GM12878 (cell line): ENCODE data around the gene AZGP1. TPM values are rescaled to one million over a fixed set of nuclear protein-coding genes. Genes with fewer than 3 reads are reported as not detected.

Experiments
- ATAC-seq: fragments of 200-7000 bp; cut with Tn5 transposase; 3 replicates; pipeline ENCODE4 v1.9.1; 2020; ENCODE audit warnings: mild to moderate bottlenecking, moderate library complexity
- BruUV-seq: library from RNA; stranded (reverse); fragments of 400-500 nt; replicated peaks from 2 replicates; lab custom pipeline; 2021; lab: Mats Ljungman, UMichigan
- CTCF ChIA-PET: fragments of 300-600 bp; sonication (Branson Sonifier 250); formaldehyde crosslinking; extraction: SDS; loops from one replicate; lab custom pipeline; 2021; ENCODE audit warnings: inconsistent platforms; lab: Yijun Ruan, JAX
- POLR2A ChIA-PET: fragments of 350-600 bp; formaldehyde crosslinking; extraction: SDS; loops from one replicate; lab custom pipeline; 2021; ENCODE audit warnings: inconsistent platforms; lab: Charles Lee
- RAD21 ChIA-PET: fragments of 300-600 bp; sonication (Branson Sonifier 250); formaldehyde crosslinking; loops from one replicate; lab custom pipeline; 2023; ENCODE audit warnings: antibody characterized with exemption; ENCODE audit not compliant: unreplicated experiment; lab: Charles Lee
- SMC1A ChIA-PET: fragments of 300-600 bp; sonication (Branson Sonifier 250); formaldehyde crosslinking; loops from one replicate; lab custom pipeline; 2023; ENCODE audit not compliant: unreplicated experiment, uncharacterized antibody; lab: Charles Lee
- DNase-seq: peaks from one replicate; pipeline ENCODE4 v3.0.0-alpha.2; 2011; ENCODE audit warnings: low read depth, low spot score
- FAIRE-seq: peaks from 3 replicates; lab custom pipeline; 2011; peaks lifted over from hg19 to GRCh38; lab: Jason Lieb, UNC
- H2AFZ ChIP-seq: 2 replicates; pipeline ENCODE4 v1.6.0; 2011; ENCODE audit warnings: low read depth, low read length, control low read depth; ENCODE audit not compliant: control insufficient read depth
- H3K27ac ChIP-seq: 2 replicates; pipeline ENCODE4 v1.5.1; 2011; ENCODE audit warnings: control low read depth; ENCODE audit not compliant: control insufficient read depth, insufficient read depth
- H3K27me3 ChIP-seq, 2 experiments: replicated peaks in 1 of 2; 2 replicates each; pipeline versions ENCODE4 v1.6.0 to v1.6.1; 2011; ENCODE audit warnings: low read length in 1 of 2; ENCODE audit not compliant: control insufficient read depth in 2 of 2, insufficient read depth in 2 of 2
- H3K36me3 ChIP-seq, 2 experiments: 2 replicates each; pipeline ENCODE4 v1.5.1; 2011; ENCODE audit warnings: low read length in 1 of 2; ENCODE audit not compliant: control insufficient read depth in 2 of 2, insufficient read depth in 2 of 2
- H3K4me1 ChIP-seq: 2 replicates; pipeline ENCODE4 v1.6.1; 2011; ENCODE audit warnings: mild to moderate bottlenecking, low read length, moderate library complexity, mixed read lengths; ENCODE audit not compliant: control insufficient read depth, insufficient read depth
- H3K4me2 ChIP-seq: 2 replicates; pipeline ENCODE4 v1.6.0; 2011; ENCODE audit warnings: control low read depth; ENCODE audit not compliant: control insufficient read depth, insufficient read depth
- H3K4me3 ChIP-seq: fragments of 200-600 bp; sonication (generic); 2 replicates; pipeline ENCODE4 v1.5.1; 2016
- H3K79me2 ChIP-seq: 2 replicates; pipeline ENCODE4 v1.6.0; 2011; ENCODE audit warnings: low read length; ENCODE audit not compliant: control insufficient read depth, insufficient read depth
- H3K9ac ChIP-seq: 2 replicates; pipeline ENCODE4 v1.8.0; 2011; ENCODE audit warnings: low read length, control low read depth, mixed read lengths; ENCODE audit not compliant: control insufficient read depth, insufficient read depth
- H3K9me3 ChIP-seq: replicated peaks from 3 replicates; pipeline ENCODE4 v1.5.1; 2011; ENCODE audit warnings: mild to moderate bottlenecking, low read length; ENCODE audit not compliant: control insufficient read depth, insufficient read depth
- H4K20me1 ChIP-seq: 2 replicates; pipeline ENCODE4 v1.6.0; 2011; ENCODE audit not compliant: control insufficient read depth, insufficient read depth
- ELK1 ChIP-seq: IDR thresholded peaks from 2 replicates; pipeline ENCODE4 v1.6.1; 2012; ENCODE audit warnings: low read depth, low read length, improper control_type of control experiment
- FOXK2 ChIP-seq: fragments of 450-650 bp; IDR thresholded peaks from 2 replicates; pipeline ENCODE4 v1.6.1; 2017; ENCODE audit warnings: mild to moderate bottlenecking, moderate library complexity
- JUND ChIP-seq: IDR thresholded peaks from 2 replicates; pipeline ENCODE4 v1.6.1; 2012; ENCODE audit warnings: low read depth, mild to moderate bottlenecking, low read length, improper control_type of control experiment, moderate library complexity
- PML ChIP-seq: IDR thresholded peaks from 2 replicates; pipeline ENCODE4 v1.6.1; 2012; ENCODE audit warnings: low read length, inconsistent platforms
- POLR2A ChIP-seq: IDR thresholded peaks from 2 replicates; pipeline ENCODE4 v1.6.1; 2011; ENCODE audit warnings: low read depth, mild to moderate bottlenecking, low read length
- PRDM15 ChIP-seq: fragments of 450-650 bp; formaldehyde crosslinking; IDR thresholded peaks from 2 replicates; pipeline ENCODE4 v1.4.0; 2020; ENCODE audit warnings: mild to moderate bottlenecking, moderate library complexity
- RB1 ChIP-seq: fragments of 450-650 bp; formaldehyde crosslinking; IDR thresholded peaks from 2 replicates; pipeline ENCODE4 v1.6.1; 2017; ENCODE audit warnings: mild to moderate bottlenecking, borderline replicate concordance
- RELB ChIP-seq: fragments of 450-650 bp; IDR thresholded peaks from 2 replicates; pipeline ENCODE4 v1.6.1; 2017; ENCODE audit warnings: low read depth, mild to moderate bottlenecking, moderate library complexity
- in situ Hi-C: fragments of 300-500 bp; cut with MboI; formaldehyde crosslinking; loops from 9 replicates; pipeline ENCODE4 v1.14.3; 2018; ENCODE audit warnings: mixed read lengths
- intact Hi-C: fragments of 100-400 bp; cut with micrococcal nuclease; formaldehyde crosslinking; loops from one replicate; pipeline ENCODE4 v1.14.2; 2022; ENCODE audit not compliant: unreplicated experiment
- polyA plus RNA-seq, 11 experiments: library from polyadenylated mRNA; depleted of rRNA in 4 of 11; unstranded in 6 of 11; stranded (reverse) in 5 of 11; fragments of >200 nt; fragmentation: Nextera tagmentation in 4 of 11; fragmentation: Illumina TruSeq in 1 of 11; extraction: Ambion mirVana in 4 of 11; extraction: Trizol in 1 of 11; gene quantifications; 1 replicate in 1 of 11; 2 replicates in 10 of 11; pipeline versions ENCODE4 v1.2.1 to v1.2.3, GENCODE V29; 2011 to 2016; ENCODE audit warnings: inconsistent platforms in 2 of 11, missing spikeins in 2 of 11, low read depth in 1 of 11
- total RNA-seq, 4 experiments: library from RNA; depleted of rRNA in 3 of 4; stranded (reverse); fragments of >200 nt in 3 of 4; fragmentation: Illumina TruSeq in 1 of 4; extraction: Trizol in 1 of 4; gene quantifications; 2 replicates each; pipeline versions ENCODE4 v1.2.1 to v1.2.3, GENCODE V29; 2013 to 2021
- TF ChIP-seq, protein P1 (sequence below): fragments of 150-350 bp; IDR thresholded peaks from 2 replicates; pipeline ENCODE4 v1.6.1; 2016; ENCODE audit warnings: low read depth, low read length
- TF ChIP-seq, protein P2 (sequence below): IDR thresholded peaks from 2 replicates; pipeline ENCODE4 v1.6.1; 2012; ENCODE audit warnings: low read length, inconsistent platforms

Gene AZGP1
- total and polyA plus RNA-seq, 10 of the 15 experiments (the other 5 are each of a cell fraction or from before 2014, with no cell fraction given): 0.18 to 0.64 (median 0.29) TPM; not detected in 5

DNA sequence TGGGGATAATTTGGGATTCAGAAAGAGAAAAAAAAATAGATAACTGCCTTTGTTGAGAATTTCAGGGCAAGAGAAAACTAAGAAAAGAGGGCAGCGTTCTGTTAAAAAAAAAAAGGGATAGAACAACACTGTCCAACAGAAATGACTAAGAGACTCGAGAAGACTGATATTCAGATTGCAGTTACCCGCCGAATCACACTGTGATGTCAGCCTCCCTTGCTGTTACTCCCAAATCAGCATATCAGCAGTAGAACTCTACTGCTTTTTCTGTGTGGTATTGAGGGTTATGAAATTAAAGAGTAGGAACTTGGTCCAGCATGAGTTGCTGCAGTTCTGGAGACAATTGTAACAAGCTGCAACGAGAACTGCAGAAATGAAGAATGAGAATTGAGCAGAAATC, 48.3 kb downstream of the AZGP1 start (continued):
- TF ChIP-seq PML (no peak), FOXK2 (no peak), ELK1 (no peak), JUND (no peak), POLR2A (no peak), RELB (no peak)

DNA sequence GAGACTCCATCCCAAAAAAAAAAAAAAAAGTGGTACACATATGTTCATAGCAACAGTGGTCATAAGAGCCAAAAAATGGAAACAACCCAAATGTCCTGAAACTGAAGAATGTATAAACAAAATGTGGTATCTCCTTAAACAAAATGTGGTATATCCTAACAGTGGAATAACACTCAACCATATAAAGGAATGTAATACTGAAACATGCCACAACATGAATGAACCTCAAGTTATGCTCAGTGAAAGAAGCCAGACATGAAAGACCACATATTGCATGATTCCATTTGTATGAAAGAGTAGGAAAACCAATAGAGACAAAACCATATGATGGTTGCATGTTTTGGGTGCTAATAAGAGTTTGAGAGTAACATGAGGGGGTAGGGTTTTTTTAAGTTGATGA, 49.5 kb downstream of the AZGP1 start:
- Histone ChIP-seq H3K27ac (no peak overlapping the region), H3K36me3 (no peaks in the 10 kb centered on the region), H3K79me2 (no peaks in the 10 kb centered on the region), H2AFZ (no peak overlapping the region), H3K4me1 (no peaks in the 10 kb centered on the region), H3K9me3 (no peaks in the 10 kb centered on the region), H3K4me2 (no peak overlapping the region), H3K27me3 (peaks cover 4% of the 10 kb centered on the region in 2 experiments; a peak in 3 of 4 replicates), H3K9ac (no peak overlapping the region), H4K20me1 (no peaks in the 10 kb centered on the region), H3K4me3 (no peak overlapping the region)
- ChIA-PET SMC1A (no interaction called here), POLR2A (no interaction called here), CTCF (interaction anchor here (1.0 kb wide), 1 partner anchor 11 kb away, joined by 3 read pairs; no protein-coding TSS in a partner anchor), RAD21 (no interaction called here)
- TF ChIP-seq RB1 (no peak), PRDM15 (no peak)
- TF ChIP-seq, protein P1, sequence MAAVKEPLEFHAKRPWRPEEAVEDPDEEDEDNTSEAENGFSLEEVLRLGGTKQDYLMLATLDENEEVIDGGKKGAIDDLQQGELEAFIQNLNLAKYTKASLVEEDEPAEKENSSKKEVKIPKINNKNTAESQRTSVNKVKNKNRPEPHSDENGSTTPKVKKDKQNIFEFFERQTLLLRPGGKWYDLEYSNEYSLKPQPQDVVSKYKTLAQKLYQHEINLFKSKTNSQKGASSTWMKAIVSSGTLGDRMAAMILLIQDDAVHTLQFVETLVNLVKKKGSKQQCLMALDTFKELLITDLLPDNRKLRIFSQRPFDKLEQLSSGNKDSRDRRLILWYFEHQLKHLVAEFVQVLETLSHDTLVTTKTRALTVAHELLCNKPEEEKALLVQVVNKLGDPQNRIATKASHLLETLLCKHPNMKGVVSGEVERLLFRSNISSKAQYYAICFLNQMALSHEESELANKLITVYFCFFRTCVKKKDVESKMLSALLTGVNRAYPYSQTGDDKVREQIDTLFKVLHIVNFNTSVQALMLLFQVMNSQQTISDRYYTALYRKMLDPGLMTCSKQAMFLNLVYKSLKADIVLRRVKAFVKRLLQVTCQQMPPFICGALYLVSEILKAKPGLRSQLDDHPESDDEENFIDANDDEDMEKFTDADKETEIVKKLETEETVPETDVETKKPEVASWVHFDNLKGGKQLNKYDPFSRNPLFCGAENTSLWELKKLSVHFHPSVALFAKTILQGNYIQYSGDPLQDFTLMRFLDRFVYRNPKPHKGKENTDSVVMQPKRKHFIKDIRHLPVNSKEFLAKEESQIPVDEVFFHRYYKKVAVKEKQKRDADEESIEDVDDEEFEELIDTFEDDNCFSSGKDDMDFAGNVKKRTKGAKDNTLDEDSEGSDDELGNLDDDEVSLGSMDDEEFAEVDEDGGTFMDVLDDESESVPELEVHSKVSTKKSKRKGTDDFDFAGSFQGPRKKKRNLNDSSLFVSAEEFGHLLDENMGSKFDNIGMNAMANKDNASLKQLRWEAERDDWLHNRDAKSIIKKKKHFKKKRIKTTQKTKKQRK: no peak
- TF ChIP-seq, protein P2, sequence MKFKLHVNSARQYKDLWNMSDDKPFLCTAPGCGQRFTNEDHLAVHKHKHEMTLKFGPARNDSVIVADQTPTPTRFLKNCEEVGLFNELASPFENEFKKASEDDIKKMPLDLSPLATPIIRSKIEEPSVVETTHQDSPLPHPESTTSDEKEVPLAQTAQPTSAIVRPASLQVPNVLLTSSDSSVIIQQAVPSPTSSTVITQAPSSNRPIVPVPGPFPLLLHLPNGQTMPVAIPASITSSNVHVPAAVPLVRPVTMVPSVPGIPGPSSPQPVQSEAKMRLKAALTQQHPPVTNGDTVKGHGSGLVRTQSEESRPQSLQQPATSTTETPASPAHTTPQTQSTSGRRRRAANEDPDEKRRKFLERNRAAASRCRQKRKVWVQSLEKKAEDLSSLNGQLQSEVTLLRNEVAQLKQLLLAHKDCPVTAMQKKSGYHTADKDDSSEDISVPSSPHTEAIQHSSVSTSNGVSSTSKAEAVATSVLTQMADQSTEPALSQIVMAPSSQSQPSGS: no peak
- ATAC-seq: no peak
- in situ Hi-C loops (no loop called here), intact Hi-C loops (no loop called here)
- no peak for DNase-seq
- no TSS peak for BruUV-seq
- no peak for FAIRE-seq
